Bronchial epithelial cell (primary cell): Measurements from ENCODE around the gene CRADD. TPM values are rescaled to one million over a fixed set of nuclear protein-coding genes. Genes with fewer than 3 reads are reported as not detected.
"Not testable (repeated sequence)": the region's sequence is repeated elsewhere in the genome, so short reads cannot be mapped to it uniquely, and the experiment has no call there.

Experiments
- DNase-seq: peaks from one replicate; pipeline ENCODE4 v3.0.0-alpha.2; 2010; ENCODE audit warnings: low read depth
- FAIRE-seq: peaks from 2 replicates; lab custom pipeline; 2011; peaks lifted over from hg19 to GRCh38; lab: Jason Lieb, UNC
- H3K27me3 ChIP-seq: 2 replicates; pipeline ENCODE4 v1.5.1; 2011; ENCODE audit warnings: low read length; ENCODE audit not compliant: control insufficient read depth, insufficient read depth
- H3K36me3 ChIP-seq: 2 replicates; pipeline ENCODE4 v1.5.1; 2011; ENCODE audit warnings: low read length; ENCODE audit not compliant: control insufficient read depth, insufficient read depth
- H3K4me3 ChIP-seq: 2 replicates; pipeline ENCODE4 v1.5.1; 2011; ENCODE audit warnings: mild to moderate bottlenecking, low read depth, low read length, control low read depth
- CTCF ChIP-seq: IDR thresholded peaks from 2 replicates; pipeline ENCODE4 v1.5.1; 2011; ENCODE audit warnings: mild to moderate bottlenecking, moderate library complexity, low read length, control low read depth, inconsistent platforms; ENCODE audit not compliant: insufficient read depth, severe bottlenecking
- total RNA-seq: library from RNA; depleted of rRNA; stranded (reverse); fragments of >200 nt; gene quantifications from 2 replicates; pipeline ENCODE4 v1.2.1, GENCODE V29; 2014

Gene CRADD
- total RNA-seq, 1 donor from 2014 or later = 11.8 TPM

GRCh38 chr12:93778766-93779165 is 101.6 kb downstream of the CRADD start:
- no peaks in the 10 kb centered on the region for H3K27me3 ChIP-seq
- no peak overlapping the region for H3K4me3 ChIP-seq
- no peak for TF ChIP-seq CTCF
- no peak for DNase-seq
- FAIRE-seq = no peak
- no peaks in the 10 kb centered on the region for H3K36me3 ChIP-seq

GRCh38 chr12:93780101-93780641 is 103.0 kb downstream of the CRADD start:
- H3K27me3 ChIP-seq = no peaks in the 10 kb centered on the region
- DNase-seq (no peak), FAIRE-seq (no peak)
- TF ChIP-seq CTCF = no peak
- H3K36me3 ChIP-seq = no peaks in the 10 kb centered on the region
- H3K4me3 ChIP-seq = no peak overlapping the region

- not testable (repeated sequence) for H3K36me3 ChIP-seq, FAIRE-seq, DNase-seq
Observed at GRCh38 chr12:93780886-93781285, 103.7 kb downstream of the CRADD start.

GRCh38 chr12:93781961-93782360 is 104.8 kb downstream of the CRADD start:
- H3K36me3 ChIP-seq, H3K4me3 ChIP-seq, H3K27me3 ChIP-seq, DNase-seq, FAIRE-seq: not testable (repeated sequence)

More at GRCh38 chr12:93780886-93781285, 103.7 kb downstream of the CRADD start:
- not testable (repeated sequence) for H3K27me3 ChIP-seq, H3K4me3 ChIP-seq

- Histone ChIP-seq H3K27me3 (no peaks in the 10 kb centered on the region), H3K36me3 (no peaks in the 10 kb centered on the region), H3K4me3 (no peak overlapping the region)
- TF ChIP-seq CTCF = no peak
- DNase-seq (no peak), FAIRE-seq (no peak)
Observed at GRCh38 chr12:93782853-93783252, 105.7 kb downstream of the CRADD start.

GRCh38 chr12:93783832-93784231 is 106.7 kb downstream of the CRADD start:
- Histone ChIP-seq H3K27me3 (no peaks in the 10 kb centered on the region), H3K4me3 (no peak overlapping the region), H3K36me3 (no peaks in the 10 kb centered on the region)
- FAIRE-seq = no peak
- no peak for TF ChIP-seq CTCF
- no peak for DNase-seq
